HepG2 (cell line): ENCODE data around the gene TBC1D22A. TPM values are rescaled to one million over a fixed set of nuclear protein-coding genes. Genes with fewer than 3 reads are reported as not detected.

ENCODE experiments used
- ATAC-seq: fragments of 200-7000 bp; cut with Tn5 transposase; 3 replicates; pipeline ENCODE4 v1.9.1; 2020; ENCODE audit warnings: mild to moderate bottlenecking, moderate library complexity
- BruUV-seq: library from RNA; stranded (reverse); fragments of 400-500 nt; replicated peaks from 2 replicates; lab custom pipeline; 2021; lab: Mats Ljungman, UMichigan
- CTCF ChIA-PET: fragments of 300-600 bp; formaldehyde crosslinking; extraction: SDS; loops from one replicate; lab custom pipeline; 2021; ENCODE audit warnings: low total read pairs, inconsistent platforms, low intra/inter-chr PET ratio; lab: Yijun Ruan, JAX
- POLR2A ChIA-PET: fragments of 350-600 bp; sonication (Branson Sonifier 250); formaldehyde crosslinking; loops from one replicate; lab custom pipeline; 2020; ENCODE audit warnings: antibody characterized with exemption, inconsistent platforms; lab: Yijun Ruan, JAX
- DNase-seq: peaks from one replicate; pipeline ENCODE4 v3.0.0-alpha.2; 2015; ENCODE audit warnings: low spot score
- FAIRE-seq: peaks from 3 replicates; lab custom pipeline; 2011; peaks lifted over from hg19 to GRCh38; lab: Jason Lieb, UNC
- H2AFZ ChIP-seq: one replicate; pipeline ENCODE4 v1.6.1; 2011; ENCODE audit warnings: low read length, inconsistent platforms
- H3K27ac ChIP-seq: fragments of 300-600 bp; 3 replicates; pipeline ENCODE4 v1.8.0; 2011; ENCODE audit warnings: mixed run types, mild to moderate bottlenecking, mixed read lengths, low read length, inconsistent platforms; ENCODE audit not compliant: insufficient read depth; ENCODE audit errors: extremely low read length
- H3K27me3 ChIP-seq, 2 experiments: fragments of 200-600 bp in 1 of 2; 2 replicates in 1 of 2; 3 replicates in 1 of 2; pipeline versions ENCODE4 v1.6.0 to v1.8.0; 2011; ENCODE audit warnings: low read length in 2 of 2, mild to moderate bottlenecking in 2 of 2, moderate library complexity in 2 of 2, inconsistent platforms in 1 of 2; ENCODE audit not compliant: insufficient read depth in 2 of 2, control insufficient read depth in 1 of 2
- H3K36me3 ChIP-seq, 2 experiments: fragments of 200-600 bp in 1 of 2; replicated peaks in 1 of 2; 2 replicates in 1 of 2; 3 replicates in 1 of 2; pipeline versions ENCODE4 v1.5.1 to v1.8.0; 2011; ENCODE audit warnings: low read length in 2 of 2, inconsistent platforms in 1 of 2; ENCODE audit not compliant: insufficient read depth in 2 of 2, control insufficient read depth in 1 of 2
- H3K4me1 ChIP-seq: 2 replicates; pipeline ENCODE4 v1.5.1; 2012; ENCODE audit warnings: low read length, inconsistent platforms; ENCODE audit not compliant: insufficient read depth
- H3K4me2 ChIP-seq: 2 replicates; pipeline ENCODE4 v1.6.0; 2011; ENCODE audit warnings: low read depth, low read length, inconsistent platforms
- H3K4me3 ChIP-seq, 3 experiments: fragments of 200-600 bp in 1 of 3; sonication (generic), shearing (Covaris generic) in 1 of 3; replicated peaks in 1 of 3; 2 replicates each; pipeline ENCODE4 v1.5.1; 2011 to 2016; ENCODE audit warnings: low read length in 3 of 3, inconsistent platforms in 2 of 3, low read depth in 2 of 3, mild to moderate bottlenecking in 2 of 3, control low read depth in 1 of 3, mixed read lengths in 1 of 3; ENCODE audit not compliant: insufficient read depth in 1 of 3
- H3K79me2 ChIP-seq: one replicate; pipeline ENCODE4 v1.6.1; 2011; ENCODE audit warnings: low read length, inconsistent platforms; ENCODE audit not compliant: insufficient read depth
- H3K9ac ChIP-seq: 2 replicates; pipeline ENCODE4 v1.6.0; 2011; ENCODE audit warnings: mild to moderate bottlenecking, low read depth, low read length, inconsistent platforms; ENCODE audit not compliant: insufficient read depth
- H3K9me3 ChIP-seq: 2 replicates; pipeline ENCODE4 v1.5.1; 2012; ENCODE audit warnings: mild to moderate bottlenecking, low read length
- H4K20me1 ChIP-seq: 2 replicates; pipeline ENCODE4 v1.6.0; 2011; ENCODE audit warnings: inconsistent platforms, mild to moderate bottlenecking, low read length, moderate library complexity; ENCODE audit not compliant: insufficient read depth
- ATAD3A ChIP-seq: sonication (generic); formaldehyde crosslinking; IDR thresholded peaks from 2 replicates; pipeline ENCODE4 v1.4.0; 2020; ENCODE audit warnings: missing genetic modification reagents
- FOXO1 ChIP-seq: sonication (generic); formaldehyde crosslinking; IDR thresholded peaks from 2 replicates; pipeline ENCODE4 v1.4.0; 2020; ENCODE audit warnings: missing genetic modification reagents
- ZIK1 ChIP-seq: sonication (generic); formaldehyde crosslinking; IDR thresholded peaks from 2 replicates; pipeline ENCODE4 v1.5.0; 2020; ENCODE audit warnings: mild to moderate bottlenecking, low read depth, missing genetic modification reagents, borderline replicate concordance
- ZNF775 ChIP-seq: sonication (generic); formaldehyde crosslinking; IDR thresholded peaks from 2 replicates; pipeline ENCODE4 v1.4.0; 2020; ENCODE audit warnings: missing genetic modification reagents, mild to moderate bottlenecking, moderate library complexity, borderline replicate concordance
- WGBS: methylation state at CpG from one replicate; pipeline ENCODE4 v1.1.6; 2017; ENCODE audit warnings: low lambda C conversion rate; 5-methylcytosine and 5-hydroxymethylcytosine counted together
- in situ Hi-C: cut with HindIII; loops from 2 replicates; pipeline ENCODE4 v1.10.0; 2017; ENCODE audit warnings: low pct_unique_long_range_greater_than_20kb; ENCODE audit not compliant: extremely low pct_ligation_motif_present
- intact Hi-C: fragments of 100-400 bp; cut with micrococcal nuclease; formaldehyde crosslinking; loops from one replicate; pipeline ENCODE4 v1.10.0; 2022; ENCODE audit not compliant: unreplicated experiment
- polyA plus RNA-seq, 8 experiments: library from polyadenylated mRNA; depleted of rRNA in 3 of 8; stranded (reverse) in 7 of 8; unstranded in 1 of 8; fragments of >200 nt; fragmentation: Illumina TruSeq in 4 of 8; extraction: Trizol in 4 of 8; gene quantifications; 2 replicates each; pipeline versions ENCODE4 v1.2.1 to v1.2.3, GENCODE V29; 2011 to 2016; ENCODE audit warnings: low read depth in 4 of 8, missing spikeins in 1 of 8, mixed read lengths in 1 of 8; ENCODE audit not compliant: insufficient read depth in 1 of 8
- total RNA-seq, 5 experiments: library from RNA; depleted of rRNA; stranded (reverse); fragments of >200 nt; fragmentation: Illumina TruSeq; extraction: Trizol; gene quantifications; 2 replicates each; pipeline ENCODE4 v1.2.3, GENCODE V29; 2016; ENCODE audit warnings: low read depth in 1 of 5
- TF ChIP-seq, protein P1 (sequence below): IDR thresholded peaks from 2 replicates; pipeline ENCODE4 v1.6.1; 2016; ENCODE audit warnings: low read depth
- TF ChIP-seq, protein P2 (sequence below): sonication (generic); formaldehyde crosslinking; IDR thresholded peaks from 2 replicates; pipeline ENCODE4 v1.4.0; 2020; ENCODE audit warnings: missing genetic modification reagents
- TF ChIP-seq, protein P3 (sequence below): sonication (generic); formaldehyde crosslinking; IDR thresholded peaks from 2 replicates; pipeline ENCODE4 v1.4.0; 2020; ENCODE audit warnings: missing genetic modification reagents

The TBC1D22A gene
- total and polyA plus RNA-seq, 2 of the 13 experiments (the other 11 are each of a cell fraction or from before 2014, with no cell fraction given): 17.3 to 18.0 TPM

DNA sequence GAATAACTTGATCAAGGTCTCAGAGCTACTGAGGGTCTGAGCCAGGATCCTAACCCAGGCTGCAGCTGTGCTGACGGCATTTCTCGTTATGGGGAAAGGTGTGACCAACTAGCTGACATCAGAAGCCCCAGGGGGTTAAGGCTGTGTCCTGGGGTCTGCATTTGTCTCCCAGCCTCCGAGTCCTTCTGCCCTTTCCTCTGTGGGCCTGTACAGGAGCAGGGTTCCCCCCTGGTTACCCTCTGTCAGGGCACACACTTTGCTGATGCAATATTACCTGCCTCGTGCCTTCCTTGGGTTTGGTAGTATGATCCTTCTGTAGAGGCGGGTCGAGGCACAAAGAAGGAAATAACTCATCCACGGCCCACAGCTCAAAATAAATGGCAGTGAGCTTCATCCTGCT lies 183.0 kb downstream of the TBC1D22A start:
- TF ChIP-seq, protein P1, sequence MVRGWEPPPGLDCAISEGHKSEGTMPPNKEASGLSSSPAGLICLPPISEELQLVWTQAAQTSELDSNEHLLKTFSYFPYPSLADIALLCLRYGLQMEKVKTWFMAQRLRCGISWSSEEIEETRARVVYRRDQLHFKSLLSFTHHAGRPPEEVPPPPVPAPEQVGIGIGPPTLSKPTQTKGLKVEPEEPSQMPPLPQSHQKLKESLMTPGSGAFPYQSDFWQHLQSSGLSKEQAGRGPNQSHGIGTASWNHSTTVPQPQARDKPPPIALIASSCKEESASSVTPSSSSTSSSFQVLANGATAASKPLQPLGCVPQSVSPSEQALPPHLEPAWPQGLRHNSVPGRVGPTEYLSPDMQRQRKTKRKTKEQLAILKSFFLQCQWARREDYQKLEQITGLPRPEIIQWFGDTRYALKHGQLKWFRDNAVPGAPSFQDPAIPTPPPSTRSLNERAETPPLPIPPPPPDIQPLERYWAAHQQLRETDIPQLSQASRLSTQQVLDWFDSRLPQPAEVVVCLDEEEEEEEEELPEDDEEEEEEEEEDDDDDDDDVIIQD: no peak
- TF ChIP-seq, protein P2, sequence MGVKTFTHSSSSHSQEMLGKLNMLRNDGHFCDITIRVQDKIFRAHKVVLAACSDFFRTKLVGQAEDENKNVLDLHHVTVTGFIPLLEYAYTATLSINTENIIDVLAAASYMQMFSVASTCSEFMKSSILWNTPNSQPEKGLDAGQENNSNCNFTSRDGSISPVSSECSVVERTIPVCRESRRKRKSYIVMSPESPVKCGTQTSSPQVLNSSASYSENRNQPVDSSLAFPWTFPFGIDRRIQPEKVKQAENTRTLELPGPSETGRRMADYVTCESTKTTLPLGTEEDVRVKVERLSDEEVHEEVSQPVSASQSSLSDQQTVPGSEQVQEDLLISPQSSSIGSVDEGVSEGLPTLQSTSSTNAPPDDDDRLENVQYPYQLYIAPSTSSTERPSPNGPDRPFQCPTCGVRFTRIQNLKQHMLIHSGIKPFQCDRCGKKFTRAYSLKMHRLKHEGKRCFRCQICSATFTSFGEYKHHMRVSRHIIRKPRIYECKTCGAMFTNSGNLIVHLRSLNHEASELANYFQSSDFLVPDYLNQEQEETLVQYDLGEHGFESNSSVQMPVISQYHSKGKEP (CRISPR knock-in tag): no peak
- TF ChIP-seq ATAD3A: no peak
- no peak for TF ChIP-seq FOXO1 (CRISPR knock-in tag)
- no peak for TF ChIP-seq ZNF775
- TF ChIP-seq ZIK1 (CRISPR knock-in tag): no peak
- TF ChIP-seq, protein P3, sequence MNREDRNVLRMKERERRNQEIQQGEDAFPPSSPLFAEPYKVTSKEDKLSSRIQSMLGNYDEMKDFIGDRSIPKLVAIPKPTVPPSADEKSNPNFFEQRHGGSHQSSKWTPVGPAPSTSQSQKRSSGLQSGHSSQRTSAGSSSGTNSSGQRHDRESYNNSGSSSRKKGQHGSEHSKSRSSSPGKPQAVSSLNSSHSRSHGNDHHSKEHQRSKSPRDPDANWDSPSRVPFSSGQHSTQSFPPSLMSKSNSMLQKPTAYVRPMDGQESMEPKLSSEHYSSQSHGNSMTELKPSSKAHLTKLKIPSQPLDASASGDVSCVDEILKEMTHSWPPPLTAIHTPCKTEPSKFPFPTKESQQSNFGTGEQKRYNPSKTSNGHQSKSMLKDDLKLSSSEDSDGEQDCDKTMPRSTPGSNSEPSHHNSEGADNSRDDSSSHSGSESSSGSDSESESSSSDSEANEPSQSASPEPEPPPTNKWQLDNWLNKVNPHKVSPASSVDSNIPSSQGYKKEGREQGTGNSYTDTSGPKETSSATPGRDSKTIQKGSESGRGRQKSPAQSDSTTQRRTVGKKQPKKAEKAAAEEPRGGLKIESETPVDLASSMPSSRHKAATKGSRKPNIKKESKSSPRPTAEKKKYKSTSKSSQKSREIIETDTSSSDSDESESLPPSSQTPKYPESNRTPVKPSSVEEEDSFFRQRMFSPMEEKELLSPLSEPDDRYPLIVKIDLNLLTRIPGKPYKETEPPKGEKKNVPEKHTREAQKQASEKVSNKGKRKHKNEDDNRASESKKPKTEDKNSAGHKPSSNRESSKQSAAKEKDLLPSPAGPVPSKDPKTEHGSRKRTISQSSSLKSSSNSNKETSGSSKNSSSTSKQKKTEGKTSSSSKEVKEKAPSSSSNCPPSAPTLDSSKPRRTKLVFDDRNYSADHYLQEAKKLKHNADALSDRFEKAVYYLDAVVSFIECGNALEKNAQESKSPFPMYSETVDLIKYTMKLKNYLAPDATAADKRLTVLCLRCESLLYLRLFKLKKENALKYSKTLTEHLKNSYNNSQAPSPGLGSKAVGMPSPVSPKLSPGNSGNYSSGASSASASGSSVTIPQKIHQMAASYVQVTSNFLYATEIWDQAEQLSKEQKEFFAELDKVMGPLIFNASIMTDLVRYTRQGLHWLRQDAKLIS (CRISPR knock-in tag): no peak
- WGBS: 97% methylated on average over 6 of the region's 7 CpGs

More for the DNA sequence above, 183.0 kb downstream of the TBC1D22A start:
- no TSS peak for BruUV-seq
- ChIA-PET POLR2A (interaction anchor here (2.0 kb wide), 1 partner anchor 10 kb away, joined by 4 read pairs; no protein-coding TSS in a partner anchor), CTCF (no interaction called here)
- Histone ChIP-seq H3K4me3 (no peak overlapping the region), H4K20me1 (no peaks in the 10 kb centered on the region), H3K27me3 (no peaks in the 10 kb centered on the region), H3K27ac (no peak overlapping the region), H3K9ac (no peak overlapping the region), H3K36me3 (peaks cover 9 to 14% of the 10 kb centered on the region in 2 experiments; a peak in 4 of 5 replicates), H3K4me1 (no peaks in the 10 kb centered on the region), H2AFZ (no peak overlapping the region), H3K9me3 (no peaks in the 10 kb centered on the region), H3K79me2 (no peaks in the 10 kb centered on the region), H3K4me2 (no peak overlapping the region)
- FAIRE-seq: no peak
- DNase-seq: no peak
- no peak for ATAC-seq
- in situ Hi-C loops: no loop called here
- intact Hi-C loops: no loop called here
